ENCODE data around the gene DMAP1. TPM values are rescaled to one million over a fixed set of nuclear protein-coding genes. Genes with fewer than 3 reads are reported as not detected.

DMAP1 gene
- total RNA-seq, 1 donor from 2014 or later: 49.4 TPM

DNA sequence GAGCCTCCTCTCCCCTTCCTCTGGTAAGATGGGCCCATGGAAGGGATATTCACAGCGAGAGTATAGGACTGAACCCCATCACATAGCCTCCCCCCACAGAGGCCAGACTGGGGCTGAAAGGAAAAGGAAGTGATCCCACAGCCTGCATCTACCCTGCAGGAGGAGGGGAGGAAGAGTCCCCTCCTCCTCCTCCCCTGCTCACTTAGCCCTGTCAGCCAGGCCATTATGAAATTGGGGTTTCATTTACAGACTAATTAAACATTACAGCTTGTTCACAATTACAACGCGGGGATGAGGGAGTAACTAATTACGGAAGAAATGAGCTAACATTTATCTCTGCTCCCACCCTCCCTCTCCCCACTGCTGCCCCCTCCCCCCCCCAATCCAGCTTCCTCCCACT is 25.4 kb downstream of the DMAP1 start:
- DNase-seq (ENCODE audit: low read depth): no peak
- no peak overlapping the region for H3K4me3 ChIP-seq (ENCODE audit: low read depth, low read length)
- TF ChIP-seq, protein P1, sequence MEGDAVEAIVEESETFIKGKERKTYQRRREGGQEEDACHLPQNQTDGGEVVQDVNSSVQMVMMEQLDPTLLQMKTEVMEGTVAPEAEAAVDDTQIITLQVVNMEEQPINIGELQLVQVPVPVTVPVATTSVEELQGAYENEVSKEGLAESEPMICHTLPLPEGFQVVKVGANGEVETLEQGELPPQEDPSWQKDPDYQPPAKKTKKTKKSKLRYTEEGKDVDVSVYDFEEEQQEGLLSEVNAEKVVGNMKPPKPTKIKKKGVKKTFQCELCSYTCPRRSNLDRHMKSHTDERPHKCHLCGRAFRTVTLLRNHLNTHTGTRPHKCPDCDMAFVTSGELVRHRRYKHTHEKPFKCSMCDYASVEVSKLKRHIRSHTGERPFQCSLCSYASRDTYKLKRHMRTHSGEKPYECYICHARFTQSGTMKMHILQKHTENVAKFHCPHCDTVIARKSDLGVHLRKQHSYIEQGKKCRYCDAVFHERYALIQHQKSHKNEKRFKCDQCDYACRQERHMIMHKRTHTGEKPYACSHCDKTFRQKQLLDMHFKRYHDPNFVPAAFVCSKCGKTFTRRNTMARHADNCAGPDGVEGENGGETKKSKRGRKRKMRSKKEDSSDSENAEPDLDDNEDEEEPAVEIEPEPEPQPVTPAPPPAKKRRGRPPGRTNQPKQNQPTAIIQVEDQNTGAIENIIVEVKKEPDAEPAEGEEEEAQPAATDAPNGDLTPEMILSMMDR (conservative IDR thresholded peaks at IDR 0.05; ENCODE audit: low read depth, low read length): no peak

DNA sequence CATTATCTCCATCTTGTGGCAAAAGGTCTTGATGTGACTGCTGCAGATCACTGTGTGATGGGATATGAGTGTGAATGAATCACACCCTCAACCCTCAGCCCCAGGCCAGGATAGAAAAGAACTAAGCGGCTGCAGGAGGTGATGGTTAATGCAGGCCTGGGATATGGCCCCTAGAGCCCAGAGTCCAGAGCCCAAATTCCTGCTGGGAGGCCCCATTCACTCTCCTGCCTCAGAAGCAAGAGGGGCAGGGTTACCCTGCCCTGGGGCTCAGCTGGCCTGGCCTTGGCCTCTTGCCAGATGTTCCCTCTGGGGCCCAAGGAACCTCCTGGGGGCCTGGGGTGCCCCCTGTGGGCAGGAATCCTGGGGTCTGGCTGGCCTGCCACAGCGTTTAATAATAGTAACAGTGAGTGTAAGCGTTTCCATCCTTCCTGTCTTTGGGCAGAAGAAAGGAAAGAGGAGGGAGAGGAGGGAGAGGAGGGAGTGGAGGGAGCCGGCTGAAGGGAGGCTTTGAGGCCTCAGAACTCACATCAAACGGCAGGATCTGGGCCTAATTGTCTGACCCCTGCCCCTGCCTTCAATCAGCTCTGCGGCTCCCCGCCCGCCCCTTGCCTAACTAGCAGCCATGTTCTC is 26.2 kb downstream of the DMAP1 start:
- H3K4me3 ChIP-seq (ENCODE audit: low read depth, low read length): no peak overlapping the region
- TF ChIP-seq, protein P1 (conservative IDR thresholded peaks at IDR 0.05; ENCODE audit: low read depth, low read length): peak; percentile 10
- no peak for DNase-seq (ENCODE audit: low read depth)

DNA sequence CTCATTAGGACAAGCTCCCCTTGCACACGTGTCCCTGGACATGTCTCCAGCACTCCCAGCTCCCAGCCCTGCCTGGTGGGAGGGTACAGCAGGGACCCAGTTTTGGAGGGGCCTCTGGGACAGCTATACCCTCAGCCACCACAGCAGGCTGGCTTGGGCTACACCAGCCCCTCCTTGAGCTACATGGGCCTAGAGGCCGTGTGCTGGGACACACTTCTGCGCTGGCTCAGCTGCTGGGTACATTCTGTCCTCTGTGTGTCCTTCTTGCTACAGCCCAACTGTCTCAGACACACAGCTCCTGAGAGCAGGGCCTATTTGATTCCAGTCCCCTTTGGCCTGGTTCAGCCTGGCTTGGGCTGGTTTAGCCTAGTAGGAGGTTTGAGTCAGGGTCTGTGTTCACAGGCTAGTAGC is 26.7 kb downstream of the DMAP1 start:
- no peak for DNase-seq (ENCODE audit: low read depth)
- TF ChIP-seq, protein P1 (conservative IDR thresholded peaks at IDR 0.05; ENCODE audit: low read depth, low read length): no peak
- H3K4me3 ChIP-seq (ENCODE audit: low read depth, low read length): no peak overlapping the region

DNA sequence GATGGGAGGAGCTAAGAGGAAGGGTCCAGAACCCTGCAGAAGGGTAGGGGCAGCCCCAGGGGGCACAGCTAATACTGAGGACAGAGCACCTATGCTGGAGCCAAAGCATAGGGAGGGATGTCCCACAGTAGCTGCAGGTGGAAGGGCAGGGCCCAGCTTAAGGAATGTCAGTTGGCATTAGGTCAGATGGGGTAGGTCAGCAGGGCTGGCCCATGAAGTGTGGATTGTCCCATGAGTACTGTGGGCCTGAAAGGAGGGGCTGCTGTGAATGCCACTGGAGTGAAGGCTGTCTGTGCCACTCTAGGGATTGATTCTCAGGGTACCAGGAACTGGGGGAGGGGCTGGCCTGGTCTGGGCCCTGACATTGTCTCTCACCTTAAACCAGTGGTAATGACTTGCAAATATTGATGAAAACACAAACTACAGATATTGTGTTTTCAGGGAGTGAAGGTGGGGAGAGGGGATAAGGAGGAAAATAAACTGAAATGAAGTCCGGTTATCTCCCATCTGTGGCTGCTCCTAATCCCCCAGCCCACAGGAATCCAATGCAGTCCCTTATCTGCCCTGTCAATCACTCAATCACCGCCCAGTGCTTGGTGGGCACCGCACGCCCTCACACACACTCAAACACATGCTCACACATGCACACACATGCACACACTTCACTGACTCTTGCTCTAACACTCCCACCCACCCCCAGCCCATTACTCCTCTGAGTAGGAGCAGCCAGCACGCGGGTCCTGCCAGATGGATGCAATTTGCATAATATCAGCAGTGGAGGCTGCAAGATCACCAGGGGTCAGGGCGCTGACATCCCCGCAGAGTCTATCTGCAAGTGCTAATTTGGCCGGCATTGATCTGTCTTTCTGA is 27.8 kb downstream of the DMAP1 start:
- no peak overlapping the region for H3K4me3 ChIP-seq (ENCODE audit: low read depth, low read length)
- no peak for DNase-seq (ENCODE audit: low read depth)
- TF ChIP-seq, protein P1 (conservative IDR thresholded peaks at IDR 0.05; ENCODE audit: low read depth, low read length): no peak

DNA sequence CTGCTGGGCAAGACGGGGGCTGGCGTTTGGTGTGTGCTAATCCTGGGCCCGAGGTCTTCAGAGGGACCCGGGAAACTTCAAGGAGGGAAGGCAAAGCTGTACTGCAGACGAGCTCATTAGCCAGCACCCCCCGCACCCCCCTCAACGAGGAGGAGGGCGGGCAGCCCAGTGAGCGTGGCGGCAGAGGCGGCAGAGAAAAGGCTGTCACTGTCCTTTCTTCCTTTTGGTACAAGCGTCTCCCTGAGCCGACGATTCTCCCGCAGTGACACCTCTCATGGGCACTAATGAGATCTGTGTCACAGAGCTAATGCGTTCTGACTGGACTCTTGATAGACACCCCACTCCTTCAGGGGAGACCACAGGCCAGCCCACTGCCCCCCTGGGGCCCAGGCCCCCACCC is 29.5 kb downstream of the DMAP1 start:
- DNase-seq (ENCODE audit: low read depth): no peak
- no peak overlapping the region for H3K4me3 ChIP-seq (ENCODE audit: low read depth, low read length)
- TF ChIP-seq, protein P1 (conservative IDR thresholded peaks at IDR 0.05; ENCODE audit: low read depth, low read length): no peak

DNA sequence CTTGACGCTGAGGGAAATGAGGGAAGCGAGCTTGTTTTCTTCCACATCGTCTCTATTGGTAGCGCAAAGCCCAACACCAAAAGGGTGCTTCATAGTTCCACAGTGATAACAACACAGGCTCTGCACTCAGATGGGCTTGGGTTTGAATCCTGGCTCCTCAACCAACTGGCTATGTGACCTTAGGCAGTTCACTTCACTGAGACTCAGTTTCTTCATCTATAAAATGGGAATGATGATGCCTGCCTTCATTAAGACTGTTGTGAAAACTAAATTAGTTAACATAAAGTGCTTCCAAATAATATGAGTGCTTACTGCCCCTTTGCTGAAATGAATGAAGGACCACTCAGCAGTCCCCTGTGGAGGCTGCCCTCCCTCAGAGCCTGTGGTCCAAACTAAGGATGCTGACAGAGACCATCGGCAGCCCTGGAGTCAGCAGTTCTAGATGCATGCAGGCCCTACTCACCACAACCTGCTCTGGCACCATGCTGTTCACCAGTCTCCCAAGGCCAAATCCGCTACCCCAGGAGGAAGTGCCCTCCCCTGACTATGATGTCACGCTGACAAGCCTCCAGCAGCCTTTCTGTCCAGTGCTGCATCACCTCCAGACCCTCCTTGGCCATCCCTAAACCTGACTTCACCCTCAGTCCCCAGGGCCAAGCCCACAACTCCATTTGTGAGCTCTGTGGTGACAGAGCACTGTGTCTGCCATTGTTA is 30.7 kb downstream of the DMAP1 start:
- TF ChIP-seq, protein P1 (conservative IDR thresholded peaks at IDR 0.05; ENCODE audit: low read depth, low read length): no peak
- no peak for DNase-seq (ENCODE audit: low read depth)
- H3K4me3 ChIP-seq (ENCODE audit: low read depth, low read length): no peak overlapping the region
